ENCODE results near the gene CCDC154.

GRCh38 chr16:1412847-1413246 lies 31.5 kb downstream of the CCDC154 start:
- TF ChIP-seq CTCF (conservative IDR thresholded peaks at IDR 0.05; ENCODE audit: low read length) (no peak), EZH2phosphoT487 (IDR thresholded peaks at IDR 0.05; ENCODE audit: borderline replicate concordance) (no peak)

Data from Loucy (cell line).